H1 (cell line): ENCODE measurements around the gene FIZ1. TPM values are rescaled to one million over a fixed set of nuclear protein-coding genes. Genes with fewer than 3 reads are reported as not detected.

Source experiments
- CTCF ChIA-PET: fragments of 300-600 bp; sonication (Branson Sonifier 250); formaldehyde crosslinking; loops from one replicate; lab custom pipeline; 2021; ENCODE audit not compliant: partially characterized antibody; lab: Charles Lee
- POLR2A ChIA-PET: fragments of 300-600 bp; sonication (Branson Sonifier 250); formaldehyde crosslinking; loops from one replicate; lab custom pipeline; 2021; ENCODE audit warnings: inconsistent platforms; ENCODE audit not compliant: partially characterized antibody; lab: Charles Lee
- DNase-seq, 2 experiments: peaks; one replicate each; pipeline versions ENCODE4 v3.0.0 to v3.0.0-alpha.2; 2010 to 2022; ENCODE audit warnings: low spot score in 2 of 2, low read depth in 1 of 2, mixed read lengths in 1 of 2
- FAIRE-seq: peaks from 2 replicates; lab custom pipeline; 2011; peaks lifted over from hg19 to GRCh38; lab: Jason Lieb, UNC
- H2AFZ ChIP-seq: 2 replicates; pipeline ENCODE4 v1.8.1; 2012; ENCODE audit warnings: low read length, inconsistent platforms
- H2AK5ac ChIP-seq: 2 replicates; pipeline ENCODE4 v1.6.1; 2013; ENCODE audit warnings: low read depth, low read length
- H2BK120ac ChIP-seq: replicated peaks from 2 replicates; pipeline ENCODE3; 2013; ENCODE audit warnings: low read depth, low read length, inconsistent platforms
- H2BK12ac ChIP-seq: 2 replicates; pipeline ENCODE4 v1.6.1; 2013; ENCODE audit warnings: low read depth, low read length
- H2BK15ac ChIP-seq: 2 replicates; pipeline ENCODE4 v1.6.1; 2013; ENCODE audit warnings: low read length
- H2BK20ac ChIP-seq: 2 replicates; pipeline ENCODE4 v1.6.1; 2013; ENCODE audit warnings: low read length
- H2BK5ac ChIP-seq: 2 replicates; pipeline ENCODE4 v1.6.1; 2013; ENCODE audit warnings: low read depth, low read length
- H3K14ac ChIP-seq: 2 replicates; pipeline ENCODE4 v1.6.1; 2013; ENCODE audit warnings: inconsistent platforms; ENCODE audit not compliant: insufficient read length
- H3K18ac ChIP-seq: 2 replicates; pipeline ENCODE4 v1.6.1; 2013; ENCODE audit warnings: low read length; ENCODE audit errors: extremely low read depth
- H3K23ac ChIP-seq: 2 replicates; pipeline ENCODE4 v1.6.1; 2013; ENCODE audit warnings: inconsistent platforms; ENCODE audit not compliant: insufficient read length
- H3K23me2 ChIP-seq: 2 replicates; pipeline ENCODE4 v1.6.1; 2013; ENCODE audit warnings: low read depth, low read length
- H3K27ac ChIP-seq: 2 replicates; pipeline ENCODE4 v1.6.1; 2011; ENCODE audit warnings: low read depth, low read length, inconsistent platforms
- H3K27me3 ChIP-seq, 4 experiments: replicated peaks in 1 of 4; 1 replicate in 1 of 4; 2 replicates in 3 of 4; pipeline versions ENCODE4 v1.6.1 to v1.8.1; 2011 to 2013; ENCODE audit warnings: low read length in 3 of 4, mild to moderate bottlenecking in 3 of 4, inconsistent platforms in 2 of 4, mixed read lengths in 2 of 4, moderate library complexity in 1 of 4; ENCODE audit not compliant: control insufficient read depth in 3 of 4, insufficient read depth in 3 of 4; ENCODE audit errors: extremely low read depth in 1 of 4
- H3K36me3 ChIP-seq, 4 experiments: 2 replicates each; pipeline versions ENCODE4 v1.6.1 to v1.8.1; 2011 to 2013; ENCODE audit warnings: mild to moderate bottlenecking in 4 of 4, low read length in 3 of 4, moderate library complexity in 2 of 4, control low read depth in 1 of 4, inconsistent platforms in 1 of 4; ENCODE audit not compliant: insufficient read depth in 4 of 4, control insufficient read depth in 2 of 4
- H3K4ac ChIP-seq: replicated peaks from 2 replicates; pipeline ENCODE3; 2013; ENCODE audit warnings: low read length, low read depth, mixed read lengths, inconsistent platforms; ENCODE audit not compliant: insufficient read length
- H3K4me1 ChIP-seq, 4 experiments: replicated peaks in 1 of 4; 1 replicate in 1 of 4; 2 replicates in 3 of 4; pipeline versions ENCODE4 v1.6.1 to v1.8.1; 2011 to 2013; ENCODE audit warnings: low read length in 3 of 4, inconsistent platforms in 2 of 4, mixed read lengths in 1 of 4; ENCODE audit not compliant: insufficient read depth in 4 of 4, control insufficient read depth in 3 of 4
- H3K4me2 ChIP-seq, 2 experiments: 2 replicates each; pipeline versions ENCODE4 v1.6.1 to v1.8.1; 2011 to 2013; ENCODE audit warnings: low read depth in 2 of 2, low read length in 2 of 2, control low read depth in 1 of 2, inconsistent platforms in 1 of 2, mild to moderate bottlenecking in 1 of 2; ENCODE audit not compliant: insufficient read depth in 1 of 2
- H3K4me3 ChIP-seq, 4 experiments: fragments of 200-600, 300-600 bp in 1 of 4; sonication (generic), shearing (Covaris generic), sonication (Bioruptor Twin) in 1 of 4; 2 replicates each; pipeline versions ENCODE4 v1.5.1 to v1.8.1; 2011 to 2016; ENCODE audit warnings: low read length in 4 of 4, low read depth in 3 of 4, control low read depth in 2 of 4, inconsistent platforms in 2 of 4, mild to moderate bottlenecking in 2 of 4, mixed read lengths in 1 of 4, moderate library complexity in 1 of 4; ENCODE audit not compliant: insufficient read depth in 2 of 4; ENCODE audit errors: extremely low read depth in 1 of 4
- H3K56ac ChIP-seq: replicated peaks from 2 replicates; pipeline ENCODE3; 2013; ENCODE audit warnings: low read depth, mild to moderate bottlenecking, mixed read lengths, low read length, inconsistent platforms; ENCODE audit not compliant: insufficient read length
- H3K79me1 ChIP-seq: 2 replicates; pipeline ENCODE4 v1.6.1; 2013; ENCODE audit warnings: low read depth, low read length, control low read depth
- H3K79me2 ChIP-seq, 2 experiments: 2 replicates each; pipeline versions ENCODE4 v1.6.1 to v1.8.1; 2012 to 2013; ENCODE audit warnings: low read length in 2 of 2, mild to moderate bottlenecking in 2 of 2, inconsistent platforms in 1 of 2; ENCODE audit not compliant: insufficient read depth in 2 of 2, control insufficient read depth in 1 of 2
- H3K9ac ChIP-seq, 4 experiments: replicated peaks in 1 of 4; 1 replicate in 1 of 4; 2 replicates in 3 of 4; pipeline versions ENCODE4 v1.6.1 to v1.8.1; 2011 to 2013; ENCODE audit warnings: low read depth in 3 of 4, low read length in 3 of 4, control low read depth in 2 of 4, mild to moderate bottlenecking in 2 of 4, moderate library complexity in 2 of 4, inconsistent platforms in 1 of 4; ENCODE audit errors: extremely low read depth in 1 of 4
- H3K9me3 ChIP-seq, 2 experiments: 2 replicates each; pipeline versions ENCODE4 v1.6.1 to v1.8.1; 2012 to 2013; ENCODE audit warnings: mild to moderate bottlenecking in 2 of 2, moderate library complexity in 2 of 2, control low read depth in 1 of 2, inconsistent platforms in 1 of 2, low read depth in 1 of 2, low read length in 1 of 2, mixed read lengths in 1 of 2; ENCODE audit not compliant: insufficient read depth in 2 of 2
- H4K20me1 ChIP-seq, 2 experiments: replicated peaks in 1 of 2; 2 replicates each; pipeline versions ENCODE3 to v1.8.1; 2011 to 2013; ENCODE audit warnings: inconsistent platforms in 2 of 2, low read length in 2 of 2, mild to moderate bottlenecking in 1 of 2; ENCODE audit not compliant: insufficient read depth in 2 of 2, control insufficient read depth in 1 of 2
- H4K5ac ChIP-seq: 2 replicates; pipeline ENCODE4 v1.6.1; 2013; ENCODE audit warnings: low read length, low read depth, mixed read lengths, inconsistent platforms; ENCODE audit not compliant: insufficient read length
- H4K8ac ChIP-seq: 2 replicates; pipeline ENCODE4 v1.8.0; 2013; ENCODE audit warnings: mild to moderate bottlenecking, moderate library complexity, low read length, inconsistent platforms; ENCODE audit not compliant: insufficient read depth; ENCODE audit errors: extremely low read depth
- H4K91ac ChIP-seq: replicated peaks from 2 replicates; pipeline ENCODE3; 2013; ENCODE audit warnings: low read length, mixed read lengths, inconsistent platforms; ENCODE audit not compliant: insufficient read length
- BRCA1 ChIP-seq: IDR thresholded peaks from 2 replicates; pipeline ENCODE4 v1.6.1; 2012; ENCODE audit warnings: low read depth, low read length, improper control_type of control experiment
- CBX5 ChIP-seq: fragments of 300-800, 300-1000 bp; sonication (generic); IDR thresholded peaks from 2 replicates; pipeline ENCODE4 v1.7.1; 2016; ENCODE audit warnings: antibody characterized with exemption, low read length, low read depth
- CBX8 ChIP-seq: fragments of 300-800, 300-1000 bp; sonication (generic); IDR thresholded peaks from 2 replicates; pipeline ENCODE4 v1.7.1; 2016; ENCODE audit warnings: low read depth, low read length, borderline replicate concordance
- CEBPB ChIP-seq: IDR thresholded peaks from 2 replicates; pipeline ENCODE4 v1.6.1; 2012; ENCODE audit warnings: low read depth, low read length
- CTBP2 ChIP-seq: IDR thresholded peaks from 2 replicates; pipeline ENCODE4 v1.7.0; 2011; ENCODE audit warnings: borderline replicate concordance, mild to moderate bottlenecking, moderate library complexity, mixed read lengths, low read length; ENCODE audit not compliant: insufficient read depth, insufficient read length
- EZH2 ChIP-seq: fragments of 200-600 bp; sonication (generic); IDR thresholded peaks from 2 replicates; pipeline ENCODE4 v1.7.1; 2012; ENCODE audit warnings: low read depth, mild to moderate bottlenecking, moderate library complexity, low read length, inconsistent platforms; ENCODE audit not compliant: severe bottlenecking
- GABPA ChIP-seq: IDR thresholded peaks from 2 replicates; pipeline ENCODE4 v1.6.1; 2011; ENCODE audit warnings: mild to moderate bottlenecking, low read length, moderate library complexity, borderline replicate concordance; ENCODE audit not compliant: insufficient read depth
- MAFK ChIP-seq: IDR thresholded peaks from 2 replicates; pipeline ENCODE4 v1.6.1; 2012; ENCODE audit warnings: low read depth, mild to moderate bottlenecking, improper control_type of control experiment, low read length
- TCF12 ChIP-seq: IDR thresholded peaks from 2 replicates; pipeline ENCODE4 v1.6.1; 2011; ENCODE audit warnings: low read depth, mild to moderate bottlenecking, low read length
- ZNF274 ChIP-seq: IDR thresholded peaks from 2 replicates; pipeline ENCODE4 v1.7.0; 2012; ENCODE audit warnings: low read length, borderline replicate concordance; ENCODE audit errors: extremely low read depth
- WGBS, 2 experiments: shearing (Covaris generic) in 1 of 2; methylation state at CpG; one replicate each; pipeline versions ENCODE4 v1.1.6 to v1.1.7; 2013 to 2015; ENCODE audit warnings: low lambda C conversion rate in 2 of 2, mixed read lengths in 2 of 2, inconsistent platforms in 1 of 2, low coverage in 1 of 2, missing lambda C conversion rate in 1 of 2; ENCODE audit not compliant: insufficient replicate concordance in 2 of 2, insufficient coverage in 1 of 2, insufficient read length in 1 of 2; ENCODE audit errors: extremely low coverage in 1 of 2, missing lambda C conversion rate in 1 of 2; 5-methylcytosine and 5-hydroxymethylcytosine counted together
- polyA plus RNA-seq, 7 experiments: library from polyadenylated mRNA; depleted of rRNA in 3 of 7; stranded (reverse) in 5 of 7; unstranded in 2 of 7; fragments of >200 nt in 5 of 7; fragments of 200-250 nt in 2 of 7; gene quantifications; 1 replicate in 5 of 7; 2 replicates in 1 of 7; 4 replicates in 1 of 7; pipeline versions ENCODE4 v1.2.1 to v1.2.3, GENCODE V29; 2011 to 2013; ENCODE audit warnings: missing spikeins in 2 of 7, mixed read lengths in 2 of 7
- total RNA-seq: library from RNA; stranded (reverse); fragmentation: NEBNext Ultra II Directional; extraction: Animal tissue kit (Norgen Biotek cat#: 25700); gene quantifications from 2 replicates; pipeline ENCODE4 v1.2.1, GENCODE V29; 2021
- TF ChIP-seq, protein P1 (sequence below), 3 experiments: IDR thresholded peaks; 1 replicate in 2 of 3; 2 replicates in 1 of 3; pipeline versions ENCODE4 v1.5.1 to v1.6.1; 2011; ENCODE audit warnings: low read length in 3 of 3, mild to moderate bottlenecking in 3 of 3, inconsistent platforms in 2 of 3, low read depth in 1 of 3, moderate library complexity in 1 of 3; ENCODE audit not compliant: insufficient read depth in 1 of 3; ENCODE audit errors: control extremely low read depth in 1 of 3

The FIZ1 gene
- total and polyA plus RNA-seq, 2 of the 8 experiments (the other 6 are each of a cell fraction or from before 2014, with no cell fraction given) = 9.1 to 18.5 TPM

DNA sequence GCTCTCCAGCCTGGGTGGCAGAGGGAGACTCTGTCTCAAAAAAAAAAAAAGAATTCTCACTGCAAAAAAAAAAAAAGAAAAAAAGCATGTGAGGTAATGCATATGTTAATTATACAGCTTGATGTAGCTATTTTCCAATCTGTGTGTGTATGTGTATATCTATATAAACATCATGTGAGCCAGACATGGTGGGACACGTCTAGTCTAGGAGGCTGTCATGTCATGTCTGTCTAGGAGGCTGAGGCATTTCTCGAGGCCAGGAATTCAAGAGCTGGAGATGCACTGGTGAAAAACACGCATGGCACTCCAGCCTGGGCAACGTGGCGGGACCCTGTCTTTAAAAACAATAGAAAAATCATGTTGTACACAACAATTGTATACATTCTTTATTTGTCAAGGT is 47.1 kb downstream of the FIZ1 start:
- Histone ChIP-seq H2BK5ac (no peak overlapping the region), H2BK120ac (no peak overlapping the region), H3K9me3 (no peaks in the 10 kb centered on the region), H3K27me3 (peaks cover 0 to 3% (median 0%) of the 10 kb centered on the region in 4 experiments; a peak in 1 of 7 replicates), H3K79me1 (no peaks in the 10 kb centered on the region), H4K91ac (no peak overlapping the region), H3K27ac (no peak overlapping the region), H3K9ac (no peak overlapping the region), H3K23ac (no peak overlapping the region), H2BK20ac (no peak overlapping the region), H2AFZ (no peak overlapping the region), H2BK12ac (no peak overlapping the region), H4K20me1 (no peaks in the 10 kb centered on the region), H3K4me2 (no peak overlapping the region; a peak in 1 of 4 replicates), H3K14ac (no peak overlapping the region), H3K79me2 (no peaks in the 10 kb centered on the region), H2AK5ac (no peak overlapping the region), H3K56ac (no peak overlapping the region), H3K23me2 (peaks cover 7% of the 10 kb centered on the region; the same call in 1 of the 2 replicates), H3K36me3 (no peaks in the 10 kb centered on the region), H3K4me3 (no peak overlapping the region), H3K4ac (no peak overlapping the region), H2BK15ac (no peak overlapping the region), H3K4me1 (peaks cover 4 to 14% (median 7%) of the 10 kb centered on the region in 4 experiments; a peak in 6 of 7 replicates), H4K5ac (no peak overlapping the region), H4K8ac (no peak overlapping the region), H3K18ac (no peak overlapping the region)
- CTCF ChIA-PET = interaction anchor here (0.6 to 1.2 kb wide), 3 partner anchors 10 to 80 kb away, joined by 3 to 4 read pairs (median 3); no protein-coding TSS in a partner anchor
- FAIRE-seq (no peak), DNase-seq (no peak)
- POLR2A ChIA-PET = interaction anchor here (0.6 to 1.5 kb wide), 5 partner anchors 13 to 54 kb away, joined by 3 to 5 read pairs (median 3); no protein-coding TSS in a partner anchor
- 92% methylated on average over 5 of the region's 5 CpGs; no CpG with 5 or more reads in 1 of the 2 experiments for WGBS, 2 experiments
- no peak for TF ChIP-seq TCF12
- TF ChIP-seq CEBPB = no peak
- no peak for TF ChIP-seq MAFK
- no peak for TF ChIP-seq ZNF274
- no peak for TF ChIP-seq CBX5
- TF ChIP-seq BRCA1 = no peak
- TF ChIP-seq GABPA = no peak
- TF ChIP-seq EZH2 = no peak
- TF ChIP-seq CBX8 = no peak
- TF ChIP-seq, protein P1, sequence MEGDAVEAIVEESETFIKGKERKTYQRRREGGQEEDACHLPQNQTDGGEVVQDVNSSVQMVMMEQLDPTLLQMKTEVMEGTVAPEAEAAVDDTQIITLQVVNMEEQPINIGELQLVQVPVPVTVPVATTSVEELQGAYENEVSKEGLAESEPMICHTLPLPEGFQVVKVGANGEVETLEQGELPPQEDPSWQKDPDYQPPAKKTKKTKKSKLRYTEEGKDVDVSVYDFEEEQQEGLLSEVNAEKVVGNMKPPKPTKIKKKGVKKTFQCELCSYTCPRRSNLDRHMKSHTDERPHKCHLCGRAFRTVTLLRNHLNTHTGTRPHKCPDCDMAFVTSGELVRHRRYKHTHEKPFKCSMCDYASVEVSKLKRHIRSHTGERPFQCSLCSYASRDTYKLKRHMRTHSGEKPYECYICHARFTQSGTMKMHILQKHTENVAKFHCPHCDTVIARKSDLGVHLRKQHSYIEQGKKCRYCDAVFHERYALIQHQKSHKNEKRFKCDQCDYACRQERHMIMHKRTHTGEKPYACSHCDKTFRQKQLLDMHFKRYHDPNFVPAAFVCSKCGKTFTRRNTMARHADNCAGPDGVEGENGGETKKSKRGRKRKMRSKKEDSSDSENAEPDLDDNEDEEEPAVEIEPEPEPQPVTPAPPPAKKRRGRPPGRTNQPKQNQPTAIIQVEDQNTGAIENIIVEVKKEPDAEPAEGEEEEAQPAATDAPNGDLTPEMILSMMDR (IDR thresholded peaks at IDR 0.05; ENCODE audit: control extremely low read depth in 1 of 3, insufficient read depth in 1 of 3, low read depth in 1 of 3, low read length in 3 of 3) = no peak
- TF ChIP-seq CTBP2 = no peak
